RWPE1 (cell line): ENCODE results near the gene CEP85L.
A peak's percentile ranks its signal among the peaks of the same experiment; 100 is the strongest.

Source experiments
- CTCF ChIA-PET: fragments of 350-600 bp; sonication (Branson Sonifier 250); formaldehyde crosslinking; extraction: SDS; loops from one replicate; lab custom pipeline; 2021; lab: Yijun Ruan, JAX
- POLR2A ChIA-PET: fragments of 400-600 bp; formaldehyde crosslinking; extraction: SDS; loops from one replicate; lab custom pipeline; 2020; ENCODE audit warnings: antibody characterized with exemption; ENCODE audit not compliant: low non-redundant PET; lab: Yijun Ruan, JAX
- DNase-seq: peaks from one replicate; pipeline ENCODE4 v3.0.0; 2012; ENCODE audit warnings: low spot score
- H3K27ac ChIP-seq: fragments of 450-650 bp; 2 replicates; pipeline ENCODE4 v1.5.1; 2017
- TF ChIP-seq, protein P1 (sequence below): fragments of 450-650 bp; conservative IDR thresholded peaks from 2 replicates; pipeline ENCODE4 v1.5.1; 2017; ENCODE audit warnings: low read depth, mild to moderate bottlenecking

The CEP85L gene

DNA sequence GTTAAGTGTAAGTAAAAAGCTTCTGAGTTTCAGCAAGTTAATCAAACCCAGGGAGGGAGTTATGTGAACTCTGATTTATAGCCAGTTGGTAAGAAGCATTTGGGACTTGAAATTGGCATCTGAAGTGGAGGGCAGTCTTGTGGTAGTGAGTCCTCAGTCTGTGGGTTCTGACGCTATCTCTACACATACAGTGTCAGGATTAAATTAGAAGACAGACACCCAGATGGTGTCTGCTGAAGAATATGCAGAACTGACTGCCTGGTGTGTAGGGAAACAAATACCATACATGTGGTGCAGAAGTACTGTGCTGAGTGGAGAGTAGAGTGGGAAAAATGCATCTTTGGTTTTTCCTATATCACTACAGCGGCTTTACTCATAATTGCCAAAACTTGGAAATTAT, 146.8 kb downstream of the CEP85L start:
- CTCF ChIA-PET: interaction anchor here (1.1 kb wide), 1 partner anchor 51 kb away, joined by 3 read pairs; no protein-coding TSS in a partner anchor
- no peak for DNase-seq
- no peak overlapping the region for H3K27ac ChIP-seq
- TF ChIP-seq, protein P1, sequence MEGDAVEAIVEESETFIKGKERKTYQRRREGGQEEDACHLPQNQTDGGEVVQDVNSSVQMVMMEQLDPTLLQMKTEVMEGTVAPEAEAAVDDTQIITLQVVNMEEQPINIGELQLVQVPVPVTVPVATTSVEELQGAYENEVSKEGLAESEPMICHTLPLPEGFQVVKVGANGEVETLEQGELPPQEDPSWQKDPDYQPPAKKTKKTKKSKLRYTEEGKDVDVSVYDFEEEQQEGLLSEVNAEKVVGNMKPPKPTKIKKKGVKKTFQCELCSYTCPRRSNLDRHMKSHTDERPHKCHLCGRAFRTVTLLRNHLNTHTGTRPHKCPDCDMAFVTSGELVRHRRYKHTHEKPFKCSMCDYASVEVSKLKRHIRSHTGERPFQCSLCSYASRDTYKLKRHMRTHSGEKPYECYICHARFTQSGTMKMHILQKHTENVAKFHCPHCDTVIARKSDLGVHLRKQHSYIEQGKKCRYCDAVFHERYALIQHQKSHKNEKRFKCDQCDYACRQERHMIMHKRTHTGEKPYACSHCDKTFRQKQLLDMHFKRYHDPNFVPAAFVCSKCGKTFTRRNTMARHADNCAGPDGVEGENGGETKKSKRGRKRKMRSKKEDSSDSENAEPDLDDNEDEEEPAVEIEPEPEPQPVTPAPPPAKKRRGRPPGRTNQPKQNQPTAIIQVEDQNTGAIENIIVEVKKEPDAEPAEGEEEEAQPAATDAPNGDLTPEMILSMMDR: no peak
- POLR2A ChIA-PET: no interaction called here

DNA sequence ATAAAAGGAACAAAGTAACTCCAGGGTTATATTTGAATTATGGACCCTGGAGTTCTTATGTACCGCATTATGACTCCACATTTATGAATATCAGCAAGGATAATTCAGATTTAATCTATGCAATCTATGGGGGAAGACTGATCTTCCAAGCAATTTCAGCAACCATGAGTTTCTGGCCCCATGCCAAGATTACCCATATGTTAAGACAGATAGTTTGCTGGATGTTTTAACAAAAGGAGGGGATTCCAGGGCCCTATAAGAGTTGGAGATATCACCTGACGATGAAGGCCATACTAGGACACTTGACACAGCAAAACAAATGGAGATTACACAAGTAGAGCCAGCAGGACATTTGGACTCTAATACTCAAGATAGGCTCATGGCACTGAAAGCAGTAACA, 149.2 kb downstream of the CEP85L start:
- H3K27ac ChIP-seq: no peak overlapping the region
- DNase-seq: no peak
- ChIA-PET POLR2A (no interaction called here), CTCF (no interaction called here)
- TF ChIP-seq, protein P1: no peak

DNA sequence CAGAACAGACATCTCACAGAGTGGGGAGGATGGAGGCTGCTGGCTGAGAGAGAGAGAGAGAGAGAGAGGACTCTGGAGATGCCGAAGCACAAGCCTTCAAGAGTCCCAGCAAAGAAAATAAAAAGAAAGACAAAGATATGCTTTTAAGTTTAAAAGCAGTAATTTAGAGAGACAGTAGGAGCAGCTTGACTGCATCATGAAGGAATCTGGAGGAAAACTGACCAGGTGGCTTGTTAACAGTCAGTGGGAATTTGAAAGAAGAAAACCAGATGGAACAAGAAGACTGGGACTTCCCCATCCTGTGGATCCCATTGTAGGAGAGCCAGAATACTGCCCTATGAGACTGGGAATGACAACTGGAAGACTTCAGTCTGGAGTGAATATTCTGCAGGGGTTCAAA, 149.6 kb downstream of the CEP85L start:
- POLR2A ChIA-PET: no interaction called here
- DNase-seq: no peak
- no peak overlapping the region for H3K27ac ChIP-seq
- TF ChIP-seq, protein P1: no peak
- CTCF ChIA-PET: no interaction called here

DNA sequence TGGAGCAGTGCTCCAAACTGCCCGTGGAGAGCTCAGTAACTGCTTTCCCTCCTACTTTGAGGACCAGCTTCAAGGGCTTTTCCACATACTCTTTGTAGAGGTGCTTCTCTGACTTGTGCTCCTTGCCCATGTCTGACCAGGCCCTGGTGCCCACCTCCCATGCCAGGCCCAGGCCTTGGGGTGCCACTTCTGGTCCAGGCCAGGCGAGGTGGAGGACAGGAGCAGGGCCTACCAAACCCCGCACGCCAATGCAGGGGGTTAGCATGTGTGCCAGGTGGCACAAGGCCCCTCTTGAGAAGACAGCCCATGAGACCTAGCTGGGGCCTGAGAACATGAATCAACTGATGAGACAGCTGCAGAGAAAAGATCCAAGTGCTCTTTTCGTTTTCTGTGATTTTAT, 150.3 kb downstream of the CEP85L start:
- CTCF ChIA-PET: no interaction called here
- DNase-seq: no peak
- TF ChIP-seq, protein P1: no peak

DNA sequence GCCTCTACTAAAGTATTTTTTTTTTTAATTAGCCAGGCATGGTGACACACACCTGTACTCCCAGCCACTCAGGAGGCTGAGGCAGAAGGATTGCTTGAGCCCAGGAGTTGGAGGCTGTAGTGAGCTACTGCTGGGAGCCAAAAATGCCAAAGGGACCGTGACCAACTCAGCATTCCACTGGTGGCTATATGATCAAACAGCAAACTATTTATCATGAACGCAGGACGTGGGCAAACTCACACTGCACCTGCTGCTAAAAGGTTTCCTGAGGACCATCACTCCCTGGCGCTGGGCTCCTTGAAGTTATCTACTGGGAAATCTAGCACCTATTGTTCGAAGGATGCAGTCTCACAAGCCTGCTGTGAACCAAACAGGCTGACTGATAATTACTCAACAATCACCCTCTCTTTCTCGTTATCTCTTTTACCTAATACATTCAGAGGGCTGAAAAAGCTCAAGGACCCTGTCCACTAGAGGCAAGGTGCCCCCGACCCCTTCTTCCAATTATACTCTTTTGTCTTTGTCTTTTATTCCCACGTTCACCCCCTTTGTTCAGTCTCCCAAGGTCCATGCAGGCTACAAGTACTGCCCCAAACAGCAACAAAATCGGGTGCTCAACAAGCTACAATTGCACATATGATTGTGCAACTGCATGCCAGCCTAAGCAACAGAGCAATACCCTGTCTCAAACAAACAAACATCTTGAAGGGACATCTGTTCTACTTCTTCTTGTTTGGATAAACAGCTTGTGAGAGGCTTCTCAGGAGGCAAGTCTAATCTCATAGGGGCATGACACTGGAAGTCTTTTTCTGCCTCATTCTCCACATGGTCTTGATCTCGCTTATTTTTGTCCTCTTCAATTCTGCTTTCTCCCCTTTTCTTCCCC, 151.0 kb downstream of the CEP85L start:
- TF ChIP-seq, protein P1: no peak
- H3K27ac ChIP-seq: no peak overlapping the region
- ChIA-PET CTCF (interaction anchor here (0.6 kb wide), 1 partner anchor 15 kb away, joined by 3 read pairs; no protein-coding TSS in a partner anchor), POLR2A (no interaction called here)
- no peak for DNase-seq

More for the DNA sequence above, 150.3 kb downstream of the CEP85L start:
- POLR2A ChIA-PET: no interaction called here
- no peak overlapping the region for H3K27ac ChIP-seq

DNA sequence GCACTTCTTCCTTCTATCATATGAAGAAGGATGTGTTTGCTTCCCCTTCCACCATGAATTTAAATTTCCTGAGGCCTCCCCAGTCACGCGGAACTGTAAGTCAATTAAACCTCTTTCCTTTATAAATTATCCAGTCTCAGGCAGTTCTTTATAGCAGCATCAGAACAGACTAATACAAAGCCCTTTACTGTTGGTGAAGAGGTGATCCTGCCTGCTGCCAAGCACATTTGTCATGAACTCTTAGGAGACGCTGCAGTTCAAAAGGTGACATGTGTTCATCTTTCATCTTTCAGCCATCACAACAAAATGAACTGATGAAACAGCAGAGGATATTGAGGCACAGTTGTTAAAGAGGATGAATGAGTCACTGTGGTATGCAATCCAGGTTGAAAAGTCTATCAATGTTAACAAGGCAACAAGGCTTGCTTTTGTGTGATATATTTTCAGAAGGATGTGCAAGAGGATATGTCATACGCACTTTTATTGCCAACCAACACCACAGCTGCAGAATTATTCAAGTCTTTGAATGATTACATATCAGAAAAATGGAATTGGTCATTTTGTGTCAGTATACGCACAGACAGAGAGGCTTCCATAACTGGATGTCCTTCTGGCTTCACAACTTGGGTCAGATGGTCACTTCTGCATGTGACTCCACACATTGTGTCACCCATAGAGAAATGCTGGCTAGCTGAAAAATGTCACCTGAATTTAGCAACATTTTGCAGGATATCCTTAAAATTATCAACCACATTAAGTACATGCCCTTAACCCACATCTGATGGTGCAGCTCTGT, 155.7 kb downstream of the CEP85L start:
- ChIA-PET CTCF (no interaction called here), POLR2A (no interaction called here)
- H3K27ac ChIP-seq: no peak overlapping the region
- DNase-seq: peak; percentile 8
- TF ChIP-seq, protein P1: no peak
